GM23248 (cell line): ENCODE data around the gene CAAP1.

ENCODE experiments used
- EZH2 ChIP-seq: fragments of 200-600 bp; sonication (generic); IDR thresholded peaks from 2 replicates; pipeline ENCODE4 v1.6.1; 2018; ENCODE audit warnings: antibody characterized with exemption, mild to moderate bottlenecking; ENCODE audit not compliant: insufficient read depth, poor library complexity, severe bottlenecking
- EZH2phosphoT487 ChIP-seq: fragments of 200-600 bp; sonication (generic); IDR thresholded peaks from 2 replicates; pipeline ENCODE4 v1.6.1; 2018; ENCODE audit warnings: antibody characterized with exemption, moderate library complexity, mild to moderate bottlenecking, low read depth; ENCODE audit not compliant: insufficient read depth

- no peak for TF ChIP-seq EZH2
- no peak for TF ChIP-seq EZH2phosphoT487
Measured at GRCh38 chr9:26919698-26920097, 27.1 kb upstream of the CAAP1 start.
